Measurements from ENCODE around the gene GAL3ST2. TPM values are rescaled to one million over a fixed set of nuclear protein-coding genes. Genes with fewer than 3 reads are reported as not detected.

The GAL3ST2 gene
- total RNA-seq, 4 donors from 2014 or later: 1.6 TPM; not detected in 3

GRCh38 chr2:241768850-241769249, 7.8 kb upstream of the GAL3ST2 start:
- in situ Hi-C loops (cut with MboI; ENCODE audit: low sequenced_read_pairs in 4 of 4): no loop called here
- peaks cover 0 to 10% of the 10 kb centered on the region in 2 donors for H3K4me1 ChIP-seq
- peaks cover 0 to 5% (median 3%) of the 10 kb centered on the region in 3 donors for H3K27me3 ChIP-seq
- no peaks in the 10 kb centered on the region for H3K9me3 ChIP-seq
- no peak overlapping the region for H3K27ac ChIP-seq
- H3K36me3 ChIP-seq: no peaks in the 10 kb centered on the region
- intact Hi-C loops (cut with DNase I; ENCODE audit: low total_unique reads): no loop called here
- TF ChIP-seq CTCF (IDR thresholded peaks at IDR 0.05 in 4 of 5, conservative IDR thresholded peaks at IDR 0.05 in 1 of 5) (no peak), POLR2A (IDR thresholded peaks at IDR 0.05) (no peak)
- DNase-seq (no peak), ATAC-seq (no peak)
- no peak overlapping the region for H3K4me3 ChIP-seq

GRCh38 chr2:241769819-241770184, 6.8 kb upstream of the GAL3ST2 start:
- Histone ChIP-seq H3K36me3 (no peaks in the 10 kb centered on the region), H3K27me3 (peaks cover 4 to 8% (median 5%) of the 10 kb centered on the region in 3 donors), H3K4me1 (peaks cover 0 to 10% of the 10 kb centered on the region in 2 donors), H3K27ac (no peak overlapping the region), H3K4me3 (no peak overlapping the region), H3K9me3 (no peaks in the 10 kb centered on the region)
- DNase-seq: no peak
- TF ChIP-seq CTCF (IDR thresholded peaks at IDR 0.05 in 4 of 5, conservative IDR thresholded peaks at IDR 0.05 in 1 of 5): no peak
- TF ChIP-seq POLR2A (IDR thresholded peaks at IDR 0.05): no peak
- ATAC-seq: no peak
- intact Hi-C loops (cut with DNase I; ENCODE audit: low total_unique reads): no loop called here
- in situ Hi-C loops (cut with MboI; ENCODE audit: low sequenced_read_pairs in 4 of 4): no loop called here

- TF ChIP-seq CTCF (IDR thresholded peaks at IDR 0.05 in 4 of 5, conservative IDR thresholded peaks at IDR 0.05 in 1 of 5) (no peak), POLR2A (IDR thresholded peaks at IDR 0.05) (no peak)
- peaks cover 0 to 10% of the 10 kb centered on the region in 2 donors for H3K4me1 ChIP-seq
- in situ Hi-C loops (cut with MboI; ENCODE audit: low sequenced_read_pairs in 4 of 4) (no loop called here), intact Hi-C loops (cut with DNase I; ENCODE audit: low total_unique reads) (no loop called here)
- no peak for DNase-seq
- ATAC-seq: no peak
- no peak overlapping the region for H3K27ac ChIP-seq
- H3K4me3 ChIP-seq: no peak overlapping the region
- no peaks in the 10 kb centered on the region for H3K36me3 ChIP-seq
- peaks cover 6 to 10% (median 9%) of the 10 kb centered on the region in 3 donors for H3K27me3 ChIP-seq
- H3K9me3 ChIP-seq: no peaks in the 10 kb centered on the region
Observed at GRCh38 chr2:241770185-241770935, 6.3 kb upstream of the GAL3ST2 start.

- Histone ChIP-seq H3K4me3 (no peak overlapping the region), H3K27me3 (peaks cover 10 to 12% (median 11%) of the 10 kb centered on the region in 3 donors), H3K4me1 (peaks cover 0 to 10% of the 10 kb centered on the region in 2 donors), H3K36me3 (no peaks in the 10 kb centered on the region), H3K27ac (no peak overlapping the region), H3K9me3 (no peaks in the 10 kb centered on the region)
- intact Hi-C loops (cut with DNase I; ENCODE audit: low total_unique reads): no loop called here
- no peak for DNase-seq
- in situ Hi-C loops (cut with MboI; ENCODE audit: low sequenced_read_pairs in 4 of 4): no loop called here
- TF ChIP-seq CTCF (IDR thresholded peaks at IDR 0.05 in 4 of 5, conservative IDR thresholded peaks at IDR 0.05 in 1 of 5): no peak
- TF ChIP-seq POLR2A (IDR thresholded peaks at IDR 0.05): no peak
- no peak for ATAC-seq
Observed at GRCh38 chr2:241770936-241771285, 5.7 kb upstream of the GAL3ST2 start.

Measured in gastrocnemius medialis (tissue), 4 donors.